Cardiac muscle cell (in vitro differentiated cells and primary cell): ENCODE measurements around the gene FSD1. TPM values are rescaled to one million over a fixed set of nuclear protein-coding genes. Genes with fewer than 3 reads are reported as not detected.
"Not testable (repeated sequence)": the region's sequence is repeated elsewhere in the genome, so short reads cannot be mapped to it uniquely, and the experiment has no call there.

Source experiments
- DNase-seq, 2 donors: peaks; one replicate each; pipeline versions ENCODE4 v3.0.0 to v3.0.0-alpha.2; 2010 to 2017; ENCODE audit warnings: low read depth in 1 of 2, low spot score in 1 of 2
- H3K27ac ChIP-seq: fragments of 200-600 bp; sonication (generic); 2 replicates; pipeline ENCODE4 v1.5.1; 2016
- H3K27me3 ChIP-seq: fragments of 200-600 bp; sonication (generic); 2 replicates; pipeline ENCODE4 v1.6.0; 2016; ENCODE audit warnings: control low read depth
- H3K36me3 ChIP-seq: fragments of 200-600 bp; sonication (generic); 2 replicates; pipeline ENCODE4 v1.5.1; 2016; ENCODE audit warnings: control low read depth
- H3K4me1 ChIP-seq: fragments of 200-600 bp; sonication (generic); 2 replicates; pipeline ENCODE4 v1.8.1; 2017; ENCODE audit warnings: low read depth, mild to moderate bottlenecking, mixed run types
- H3K4me3 ChIP-seq: fragments of 200-600 bp; sonication (generic); 2 replicates; pipeline ENCODE4 v1.5.1; 2016; ENCODE audit warnings: mild to moderate bottlenecking
- H3K9me3 ChIP-seq: fragments of 200-600 bp; sonication (generic); 2 replicates; pipeline ENCODE4 v1.5.1; 2017; ENCODE audit warnings: low read depth, mild to moderate bottlenecking, control low read depth
- polyA plus RNA-seq: library from polyadenylated mRNA; unstranded; fragments of >200 nt; fragmentation: Nextera tagmentation; extraction: Ambion mirVana; gene quantifications from 2 replicates; pipeline ENCODE4 v1.2.1, GENCODE V29; 2016
- total RNA-seq: library from RNA; depleted of rRNA; stranded (reverse); fragments of >200 nt; gene quantifications from 2 replicates; pipeline ENCODE4 v1.2.3, GENCODE V29; 2016
- TF ChIP-seq, protein P1 (sequence below): IDR thresholded peaks from 2 replicates; pipeline ENCODE4 v1.5.1; 2012; ENCODE audit warnings: low read depth, mild to moderate bottlenecking, low read length

FSD1 gene
- total and polyA plus RNA-seq, 2 experiments from 2014 or later = 18.5 to 24.7 TPM

GRCh38 chr19:4328243-4328990 is 24.0 kb downstream of the FSD1 start:
- Histone ChIP-seq H3K27me3 (no peaks in the 10 kb centered on the region), H3K36me3 (no peaks in the 10 kb centered on the region), H3K27ac (peak overlapping the region; percentile 72), H3K9me3 (no peaks in the 10 kb centered on the region), H3K4me1 (no peaks in the 10 kb centered on the region), H3K4me3 (peak overlapping the region; percentile 32)
- peak; percentile 93 to 99 for DNase-seq
- TF ChIP-seq, protein P1, sequence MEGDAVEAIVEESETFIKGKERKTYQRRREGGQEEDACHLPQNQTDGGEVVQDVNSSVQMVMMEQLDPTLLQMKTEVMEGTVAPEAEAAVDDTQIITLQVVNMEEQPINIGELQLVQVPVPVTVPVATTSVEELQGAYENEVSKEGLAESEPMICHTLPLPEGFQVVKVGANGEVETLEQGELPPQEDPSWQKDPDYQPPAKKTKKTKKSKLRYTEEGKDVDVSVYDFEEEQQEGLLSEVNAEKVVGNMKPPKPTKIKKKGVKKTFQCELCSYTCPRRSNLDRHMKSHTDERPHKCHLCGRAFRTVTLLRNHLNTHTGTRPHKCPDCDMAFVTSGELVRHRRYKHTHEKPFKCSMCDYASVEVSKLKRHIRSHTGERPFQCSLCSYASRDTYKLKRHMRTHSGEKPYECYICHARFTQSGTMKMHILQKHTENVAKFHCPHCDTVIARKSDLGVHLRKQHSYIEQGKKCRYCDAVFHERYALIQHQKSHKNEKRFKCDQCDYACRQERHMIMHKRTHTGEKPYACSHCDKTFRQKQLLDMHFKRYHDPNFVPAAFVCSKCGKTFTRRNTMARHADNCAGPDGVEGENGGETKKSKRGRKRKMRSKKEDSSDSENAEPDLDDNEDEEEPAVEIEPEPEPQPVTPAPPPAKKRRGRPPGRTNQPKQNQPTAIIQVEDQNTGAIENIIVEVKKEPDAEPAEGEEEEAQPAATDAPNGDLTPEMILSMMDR = no peak

- peak overlapping the region; percentile 32 for H3K4me3 ChIP-seq
- not testable (repeated sequence) for DNase-seq, H3K27me3 ChIP-seq, H3K36me3 ChIP-seq, H3K4me1 ChIP-seq, H3K27ac ChIP-seq, H3K9me3 ChIP-seq
Observed at GRCh38 chr19:4328991-4329681, 24.7 kb downstream of the FSD1 start.

GRCh38 chr19:4329858-4330257 is 25.5 kb downstream of the FSD1 start:
- no peak for DNase-seq
- Histone ChIP-seq H3K4me3 (no peak overlapping the region), H3K4me1 (no peaks in the 10 kb centered on the region), H3K36me3 (no peaks in the 10 kb centered on the region), H3K9me3 (no peaks in the 10 kb centered on the region), H3K27me3 (no peaks in the 10 kb centered on the region), H3K27ac (no peak overlapping the region)
- TF ChIP-seq, protein P1 = no peak

GRCh38 chr19:4334929-4335570 is 30.7 kb downstream of the FSD1 start:
- no peaks in the 10 kb centered on the region for H3K27me3 ChIP-seq
- no peak for DNase-seq
- no peaks in the 10 kb centered on the region for H3K36me3 ChIP-seq
- no peaks in the 10 kb centered on the region for H3K9me3 ChIP-seq
- no peak overlapping the region for H3K4me3 ChIP-seq
- H3K27ac ChIP-seq = no peak overlapping the region
- H3K4me1 ChIP-seq = peaks cover 13% of the 10 kb centered on the region
- TF ChIP-seq, protein P1 = no peak

DNA sequence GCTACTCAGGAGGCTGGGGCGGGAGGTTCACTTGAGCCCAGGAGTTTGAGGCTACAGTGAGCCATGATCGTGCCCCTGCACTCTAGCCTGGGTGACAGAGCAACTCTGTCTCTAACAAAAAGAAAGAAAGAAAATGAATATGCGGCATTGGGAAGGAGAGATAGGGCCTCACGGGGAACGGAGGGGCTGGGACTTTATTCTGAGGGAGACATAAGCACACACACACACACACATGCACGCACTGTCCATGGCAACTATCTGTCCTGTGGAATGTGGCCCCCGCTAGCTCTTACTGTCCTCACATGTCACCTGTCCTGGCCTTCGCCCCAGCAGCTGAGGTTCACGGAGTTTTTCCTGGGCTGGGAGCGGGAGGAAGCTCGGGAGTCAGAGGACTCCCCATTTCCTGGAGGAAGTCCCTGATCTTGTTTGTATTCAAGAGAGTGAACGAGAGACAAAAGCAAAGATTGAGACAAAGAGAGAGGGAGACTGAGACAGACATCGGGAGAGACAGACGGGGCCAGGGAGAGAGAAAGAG is 33.6 kb downstream of the FSD1 start:
- peaks cover 17% of the 10 kb centered on the region for H3K4me1 ChIP-seq
- peak; percentile 46 to 49 for DNase-seq
- TF ChIP-seq, protein P1 = no peak
- peak overlapping the region; percentile 60 for H3K27ac ChIP-seq
- H3K9me3 ChIP-seq = no peaks in the 10 kb centered on the region
- no peaks in the 10 kb centered on the region for H3K27me3 ChIP-seq
- peak overlapping the region; percentile 6 for H3K4me3 ChIP-seq
- no peaks in the 10 kb centered on the region for H3K36me3 ChIP-seq
